HepG2 (cell line): ENCODE results near the gene PPP6R2. TPM values are rescaled to one million over a fixed set of nuclear protein-coding genes. Genes with fewer than 3 reads are reported as not detected.

ENCODE experiments used
- CAMTA2 ChIP-seq: sonication (generic); formaldehyde crosslinking; IDR thresholded peaks from 2 replicates; pipeline ENCODE4 v1.4.0; 2020; ENCODE audit warnings: mild to moderate bottlenecking, missing genetic modification reagents, borderline replicate concordance
- FOXA3 ChIP-seq: IDR thresholded peaks from 2 replicates; pipeline ENCODE4 v1.6.1; 2016; ENCODE audit warnings: missing genetic modification reagents, missing compliant biosample characterization
- GZF1 ChIP-seq: sonication (generic); formaldehyde crosslinking; IDR thresholded peaks from 2 replicates; pipeline ENCODE4 v1.5.1; 2020; ENCODE audit warnings: mild to moderate bottlenecking, missing genetic modification reagents
- HNRNPH1 ChIP-seq: fragments of 200-400 bp; formaldehyde crosslinking; optimal IDR thresholded peaks from 2 replicates; pipeline ENCODE3; 2017; ENCODE audit warnings: mild to moderate bottlenecking, low read depth, low read length
- KDM2A ChIP-seq: sonication (generic); formaldehyde crosslinking; IDR thresholded peaks from 2 replicates; pipeline ENCODE4 v1.4.0; 2020; ENCODE audit warnings: low read depth, missing genetic modification reagents, borderline replicate concordance
- NR2F2 ChIP-seq: IDR thresholded peaks from 2 replicates; pipeline ENCODE4 v1.6.1; 2012; ENCODE audit warnings: low read depth, inconsistent platforms, borderline replicate concordance
- POLR2AphosphoS5 ChIP-seq: IDR thresholded peaks from 2 replicates; pipeline ENCODE4 v1.6.1; 2012; ENCODE audit warnings: low read depth, low read length
- RBM39 ChIP-seq: fragments of 200-400 bp; formaldehyde crosslinking; IDR thresholded peaks from one replicate; pipeline ENCODE4 v1.6.1; 2018; ENCODE audit warnings: antibody characterized with exemption, mild to moderate bottlenecking, low read depth, low read length; ENCODE audit not compliant: poor library complexity, severe bottlenecking
- SNRNP70 ChIP-seq: fragments of 200-400 bp; formaldehyde crosslinking; IDR thresholded peaks from 2 replicates; pipeline ENCODE4 v1.6.1; 2017; ENCODE audit warnings: mild to moderate bottlenecking, low read depth, low read length, moderate library complexity
- SOX13 ChIP-seq, 3 experiments: fragments of 450-650 bp in 1 of 3; sonication (generic) in 1 of 3; formaldehyde crosslinking in 1 of 3; IDR thresholded peaks in 2 of 3; conservative IDR thresholded peaks in 1 of 3; 2 replicates each; pipeline versions ENCODE4 v1.5.0 to v1.6.1; 2016 to 2020; ENCODE audit warnings: antibody characterized with exemption in 1 of 3, mild to moderate bottlenecking in 1 of 3, missing compliant biosample characterization in 1 of 3, missing genetic modification reagents in 1 of 3, moderate library complexity in 1 of 3
- STAG1 ChIP-seq: sonication (generic); formaldehyde crosslinking; IDR thresholded peaks from 2 replicates; pipeline ENCODE4 v1.4.0; 2020; ENCODE audit warnings: missing genetic modification reagents
- U2AF2 ChIP-seq: fragments of 200-400 bp; formaldehyde crosslinking; IDR thresholded peaks from 2 replicates; pipeline ENCODE4 v1.6.1; 2017; ENCODE audit warnings: low read depth, mild to moderate bottlenecking, low read length
- ZNF18 ChIP-seq: sonication (generic); formaldehyde crosslinking; IDR thresholded peaks from 2 replicates; pipeline ENCODE4 v1.8.0; 2022; ENCODE audit warnings: mild to moderate bottlenecking, missing genetic modification reagents; ENCODE audit not compliant: insufficient replicate concordance
- ZNF678 ChIP-seq: sonication (generic); formaldehyde crosslinking; IDR thresholded peaks from 2 replicates; pipeline ENCODE4 v1.4.0; 2020; ENCODE audit warnings: mild to moderate bottlenecking, missing genetic modification reagents
- ZNF687 ChIP-seq: sonication (generic); formaldehyde crosslinking; IDR thresholded peaks from 2 replicates; pipeline ENCODE4 v1.5.1; 2020; ENCODE audit warnings: mild to moderate bottlenecking, missing genetic modification reagents, moderate library complexity
- ZNF75D ChIP-seq: sonication (generic); formaldehyde crosslinking; IDR thresholded peaks from 2 replicates; pipeline ENCODE4 v1.8.1; 2023; ENCODE audit warnings: missing genetic modification reagents, mild to moderate bottlenecking, borderline replicate concordance
- polyA plus RNA-seq, 8 experiments: library from polyadenylated mRNA; depleted of rRNA in 3 of 8; stranded (reverse) in 7 of 8; unstranded in 1 of 8; fragments of >200 nt; fragmentation: Illumina TruSeq in 4 of 8; extraction: Trizol in 4 of 8; gene quantifications; 2 replicates each; pipeline versions ENCODE4 v1.2.1 to v1.2.3, GENCODE V29; 2011 to 2016; ENCODE audit warnings: low read depth in 4 of 8, missing spikeins in 1 of 8, mixed read lengths in 1 of 8; ENCODE audit not compliant: insufficient read depth in 1 of 8
- total RNA-seq, 5 experiments: library from RNA; depleted of rRNA; stranded (reverse); fragments of >200 nt; fragmentation: Illumina TruSeq; extraction: Trizol; gene quantifications; 2 replicates each; pipeline ENCODE4 v1.2.3, GENCODE V29; 2016; ENCODE audit warnings: low read depth in 1 of 5
- TF ChIP-seq, protein P1 (sequence below): sonication (generic); formaldehyde crosslinking; IDR thresholded peaks from 2 replicates; pipeline ENCODE4 v1.4.0; 2020; ENCODE audit warnings: missing genetic modification reagents, borderline replicate concordance

PPP6R2 gene
- total and polyA plus RNA-seq, 2 of the 13 experiments (the other 11 are each of a cell fraction or from before 2014, with no cell fraction given): 55.0 to 102 TPM

DNA sequence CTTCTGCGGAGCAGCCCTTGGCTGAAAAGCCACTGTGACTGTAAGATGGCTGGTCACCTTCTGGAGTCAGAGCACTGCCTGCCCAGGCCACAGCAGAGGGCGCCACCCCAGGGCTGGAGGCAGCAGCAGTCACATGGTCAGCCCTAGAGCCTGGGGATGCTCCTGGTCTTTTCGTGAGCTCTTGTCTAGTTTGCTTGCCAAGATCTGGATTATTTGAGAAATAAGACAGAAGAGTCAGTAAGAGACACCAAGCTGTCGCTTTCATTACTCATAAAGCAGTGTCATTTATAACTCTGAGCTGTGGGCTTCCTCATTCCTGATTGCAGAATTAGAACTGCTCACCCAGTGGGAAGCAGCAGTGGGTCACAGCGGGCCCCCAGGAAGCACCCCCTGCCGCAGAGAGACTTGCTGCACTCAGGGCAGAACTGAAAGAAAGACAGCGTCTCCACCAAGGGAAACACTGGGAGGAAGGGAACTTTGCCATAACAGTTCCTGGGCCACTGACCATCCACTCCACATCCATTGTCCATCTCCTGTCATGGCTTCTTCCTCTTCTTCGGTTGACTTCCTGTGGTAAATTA is 56.7 kb downstream of the PPP6R2 start (continued):
- TF ChIP-seq ZNF687 (CRISPR knock-in tag) (peak; percentile 90), ZNF75D (CRISPR knock-in tag) (no peak), U2AF2 (no peak), HNRNPH1 (no peak), STAG1 (CRISPR knock-in tag) (peak; percentile 55), SNRNP70 (no peak), SOX13 (IDR thresholded peaks at IDR 0.05) (no peak), SOX13 (CRISPR knock-in tag; conservative IDR thresholded peaks at IDR 0.05 in 1 of 2, IDR thresholded peaks at IDR 0.05 in 1 of 2) (no peak), FOXA3 (CRISPR knock-in tag) (no peak), GZF1 (no peak), ZNF678 (no peak), ZNF18 (CRISPR knock-in tag) (no peak), KDM2A (CRISPR knock-in tag) (peak; percentile 30; the same call in 1 of the 2 replicates), CAMTA2 (no peak), RBM39 (no peak), POLR2AphosphoS5 (no peak), NR2F2 (no peak)
- TF ChIP-seq, protein P1, sequence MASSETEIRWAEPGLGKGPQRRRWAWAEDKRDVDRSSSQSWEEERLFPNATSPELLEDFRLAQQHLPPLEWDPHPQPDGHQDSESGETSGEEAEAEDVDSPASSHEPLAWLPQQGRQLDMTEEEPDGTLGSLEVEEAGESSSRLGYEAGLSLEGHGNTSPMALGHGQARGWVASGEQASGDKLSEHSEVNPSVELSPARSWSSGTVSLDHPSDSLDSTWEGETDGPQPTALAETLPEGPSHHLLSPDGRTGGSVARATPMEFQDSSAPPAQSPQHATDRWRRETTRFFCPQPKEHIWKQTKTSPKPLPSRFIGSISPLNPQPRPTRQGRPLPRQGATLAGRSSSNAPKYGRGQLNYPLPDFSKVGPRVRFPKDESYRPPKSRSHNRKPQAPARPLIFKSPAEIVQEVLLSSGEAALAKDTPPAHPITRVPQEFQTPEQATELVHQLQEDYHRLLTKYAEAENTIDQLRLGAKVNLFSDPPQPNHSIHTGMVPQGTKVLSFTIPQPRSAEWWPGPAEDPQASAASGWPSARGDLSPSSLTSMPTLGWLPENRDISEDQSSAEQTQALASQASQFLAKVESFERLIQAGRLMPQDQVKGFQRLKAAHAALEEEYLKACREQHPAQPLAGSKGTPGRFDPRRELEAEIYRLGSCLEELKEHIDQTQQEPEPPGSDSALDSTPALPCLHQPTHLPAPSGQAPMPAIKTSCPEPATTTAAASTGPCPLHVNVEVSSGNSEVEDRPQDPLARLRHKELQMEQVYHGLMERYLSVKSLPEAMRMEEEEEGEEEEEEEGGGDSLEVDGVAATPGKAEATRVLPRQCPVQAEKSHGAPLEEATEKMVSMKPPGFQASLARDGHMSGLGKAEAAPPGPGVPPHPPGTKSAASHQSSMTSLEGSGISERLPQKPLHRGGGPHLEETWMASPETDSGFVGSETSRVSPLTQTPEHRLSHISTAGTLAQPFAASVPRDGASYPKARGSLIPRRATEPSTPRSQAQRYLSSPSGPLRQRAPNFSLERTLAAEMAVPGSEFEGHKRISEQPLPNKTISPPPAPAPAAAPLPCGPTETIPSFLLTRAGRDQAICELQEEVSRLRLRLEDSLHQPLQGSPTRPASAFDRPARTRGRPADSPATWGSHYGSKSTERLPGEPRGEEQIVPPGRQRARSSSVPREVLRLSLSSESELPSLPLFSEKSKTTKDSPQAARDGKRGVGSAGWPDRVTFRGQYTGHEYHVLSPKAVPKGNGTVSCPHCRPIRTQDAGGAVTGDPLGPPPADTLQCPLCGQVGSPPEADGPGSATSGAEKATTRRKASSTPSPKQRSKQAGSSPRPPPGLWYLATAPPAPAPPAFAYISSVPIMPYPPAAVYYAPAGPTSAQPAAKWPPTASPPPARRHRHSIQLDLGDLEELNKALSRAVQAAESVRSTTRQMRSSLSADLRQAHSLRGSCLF: no peak
